GM19324 (cell line): Measurements from ENCODE around the gene MT1HL1.

Source experiments
- ATAC-seq: cut with Tn5 transposase; IDR thresholded peaks from one replicate; pipeline ENCODE4 v1.9.1; 2021; ENCODE audit warnings: mild to moderate bottlenecking, moderate library complexity; ENCODE audit not compliant: unreplicated experiment, low FRiP score

MT1HL1 gene

GRCh38 chr1:237025358-237026074 lies 21.3 kb upstream of the MT1HL1 start:
- ATAC-seq = no peak

GRCh38 chr1:237018896-237019295 lies 14.7 kb upstream of the MT1HL1 start:
- ATAC-seq = no peak

- ATAC-seq = no peak
These were observed 12.4 kb upstream of the MT1HL1 start for GRCh38 chr1:237016626-237017025.

- ATAC-seq = no peak
These were observed 9.4 kb upstream of the MT1HL1 start for GRCh38 chr1:237013608-237014007.

- no peak for ATAC-seq
These were observed 8.6 kb upstream of the MT1HL1 start for GRCh38 chr1:237012788-237013383.

- ATAC-seq = no peak
These were observed 8.1 kb upstream of the MT1HL1 start for GRCh38 chr1:237012361-237012760.

- no peak for ATAC-seq
These were observed 7.2 kb upstream of the MT1HL1 start for GRCh38 chr1:237011432-237011831.

GRCh38 chr1:237009611-237010010 lies 5.4 kb upstream of the MT1HL1 start:
- ATAC-seq = no peak

- no peak for ATAC-seq
These were observed 3.1 kb upstream of the MT1HL1 start for GRCh38 chr1:237007147-237007881.

- no peak for ATAC-seq
These were observed 1.4 kb upstream of the MT1HL1 start for GRCh38 chr1:237005674-237006073.

GRCh38 chr1:237003516-237003915 lies 725 bp downstream of the MT1HL1 start:
- no peak for ATAC-seq

GRCh38 chr1:237000191-237000590 lies 4.0 kb downstream of the MT1HL1 start:
- ATAC-seq = no peak

- ATAC-seq = no peak
These were observed 5.7 kb downstream of the MT1HL1 start for GRCh38 chr1:236998546-236998945.

GRCh38 chr1:236997882-236998281 lies 6.4 kb downstream of the MT1HL1 start:
- no peak for ATAC-seq

- no peak for ATAC-seq
These were observed 6.9 kb downstream of the MT1HL1 start for GRCh38 chr1:236997361-236997760.

- ATAC-seq = no peak
These were observed 9.8 kb downstream of the MT1HL1 start for GRCh38 chr1:236994450-236994849.

- no peak for ATAC-seq
These were observed 11.8 kb downstream of the MT1HL1 start for GRCh38 chr1:236992449-236992848.

GRCh38 chr1:236990052-236990445 lies 14.2 kb downstream of the MT1HL1 start:
- ATAC-seq = no peak

GRCh38 chr1:236989290-236990051 lies 14.8 kb downstream of the MT1HL1 start:
- ATAC-seq = no peak

GRCh38 chr1:236983818-236984217 lies 20.4 kb downstream of the MT1HL1 start:
- no peak for ATAC-seq

GRCh38 chr1:236982380-236982779 lies 21.9 kb downstream of the MT1HL1 start:
- no peak for ATAC-seq
